ENCODE measurements around the gene PALD1. TPM values are rescaled to one million over a fixed set of nuclear protein-coding genes. Genes with fewer than 3 reads are reported as not detected.

Gene PALD1
- total RNA-seq, 1 donor from 2014 or later, result 1.2 TPM

DNA sequence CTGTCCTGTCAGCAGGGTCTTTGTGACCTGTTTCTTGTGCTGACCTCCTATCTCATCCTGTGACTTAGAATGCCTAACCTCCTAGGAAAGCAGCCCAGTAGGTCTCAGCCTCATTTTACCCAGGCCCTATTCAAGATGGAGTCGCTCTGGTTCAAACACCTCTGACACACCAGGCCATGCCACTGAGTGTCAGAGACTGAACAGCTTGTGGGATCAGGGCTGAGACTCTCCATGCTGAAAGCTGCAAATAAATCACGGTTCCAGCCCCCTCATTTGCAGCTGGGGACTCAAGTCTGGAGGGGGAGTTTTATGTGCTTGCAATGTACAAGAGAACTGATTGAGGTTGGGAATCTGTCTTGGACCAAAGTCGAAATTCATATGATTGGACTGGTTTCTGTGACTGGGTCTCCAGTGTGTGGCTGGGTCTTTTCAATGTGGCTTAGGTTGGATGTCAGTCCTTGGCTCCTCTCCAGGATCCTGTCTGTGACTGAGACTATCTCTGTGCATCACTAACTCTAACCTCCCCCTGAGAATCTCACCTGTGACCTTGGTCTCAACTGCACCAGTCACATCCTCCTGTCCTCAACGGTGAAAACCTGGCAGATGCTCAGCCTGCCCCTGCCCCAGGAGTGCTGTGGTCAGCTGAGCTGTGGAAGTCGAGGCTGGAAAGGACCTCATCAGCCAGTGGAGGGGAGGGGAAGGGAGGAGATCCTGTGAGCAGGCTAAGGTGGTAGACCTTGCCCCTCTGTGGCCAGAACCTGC, 112.3 kb downstream of the PALD1 start:
- Mint-ChIP-seq H3K27ac (no peak overlapping the region), H3K9me3 (ENCODE audit: low read depth) (no peaks in the 10 kb centered on the region), H3K4me3 (ENCODE audit: low read depth) (no peak overlapping the region), H3K27me3 (peaks cover 18% of the 10 kb centered on the region), H3K4me1 (ENCODE audit: low read depth) (peaks cover 14% of the 10 kb centered on the region), H3K36me3 (ENCODE audit: insufficient read depth) (no peaks in the 10 kb centered on the region)
- TF ChIP-seq, protein P1, sequence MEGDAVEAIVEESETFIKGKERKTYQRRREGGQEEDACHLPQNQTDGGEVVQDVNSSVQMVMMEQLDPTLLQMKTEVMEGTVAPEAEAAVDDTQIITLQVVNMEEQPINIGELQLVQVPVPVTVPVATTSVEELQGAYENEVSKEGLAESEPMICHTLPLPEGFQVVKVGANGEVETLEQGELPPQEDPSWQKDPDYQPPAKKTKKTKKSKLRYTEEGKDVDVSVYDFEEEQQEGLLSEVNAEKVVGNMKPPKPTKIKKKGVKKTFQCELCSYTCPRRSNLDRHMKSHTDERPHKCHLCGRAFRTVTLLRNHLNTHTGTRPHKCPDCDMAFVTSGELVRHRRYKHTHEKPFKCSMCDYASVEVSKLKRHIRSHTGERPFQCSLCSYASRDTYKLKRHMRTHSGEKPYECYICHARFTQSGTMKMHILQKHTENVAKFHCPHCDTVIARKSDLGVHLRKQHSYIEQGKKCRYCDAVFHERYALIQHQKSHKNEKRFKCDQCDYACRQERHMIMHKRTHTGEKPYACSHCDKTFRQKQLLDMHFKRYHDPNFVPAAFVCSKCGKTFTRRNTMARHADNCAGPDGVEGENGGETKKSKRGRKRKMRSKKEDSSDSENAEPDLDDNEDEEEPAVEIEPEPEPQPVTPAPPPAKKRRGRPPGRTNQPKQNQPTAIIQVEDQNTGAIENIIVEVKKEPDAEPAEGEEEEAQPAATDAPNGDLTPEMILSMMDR (IDR thresholded peaks at IDR 0.05; ENCODE audit: unreplicated experiment), result no peak
- DNase-seq (ENCODE audit: low spot score, unreplicated experiment), result no peak

DNA sequence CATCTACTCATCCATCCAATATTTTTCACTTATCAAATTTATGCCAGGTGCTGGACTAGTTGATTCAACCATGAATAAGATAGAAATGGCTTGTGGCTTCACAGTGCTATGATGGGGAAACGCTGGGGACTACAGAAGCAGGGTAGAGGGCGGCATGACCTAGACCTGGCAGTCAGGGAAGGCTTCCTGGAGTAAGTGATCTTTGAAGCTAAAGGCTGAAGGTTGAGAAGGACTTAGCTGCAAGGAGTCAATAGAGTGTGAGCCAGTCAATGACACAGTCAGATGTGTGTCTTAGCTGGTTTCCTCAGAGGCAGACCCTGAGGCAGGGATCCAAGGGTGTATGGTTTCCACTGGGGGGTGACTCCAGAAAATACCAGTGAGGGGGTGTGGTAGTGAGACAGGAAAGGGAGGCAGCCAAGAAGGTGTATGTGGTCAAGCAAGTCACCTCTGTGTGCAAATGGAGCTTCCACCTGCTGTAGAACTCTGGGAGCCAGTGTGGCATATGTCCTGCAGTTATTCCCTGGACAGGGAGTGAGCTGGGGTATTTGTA, 113.7 kb downstream of the PALD1 start:
- TF ChIP-seq, protein P1 (IDR thresholded peaks at IDR 0.05; ENCODE audit: unreplicated experiment), result no peak
- Mint-ChIP-seq H3K4me1 (ENCODE audit: low read depth) (peaks cover 16% of the 10 kb centered on the region), H3K36me3 (ENCODE audit: insufficient read depth) (no peaks in the 10 kb centered on the region), H3K9me3 (ENCODE audit: low read depth) (no peaks in the 10 kb centered on the region), H3K4me3 (ENCODE audit: low read depth) (no peak overlapping the region), H3K27me3 (peaks cover 18% of the 10 kb centered on the region), H3K27ac (no peak overlapping the region)
- DNase-seq (ENCODE audit: low spot score, unreplicated experiment), result no peak

DNA sequence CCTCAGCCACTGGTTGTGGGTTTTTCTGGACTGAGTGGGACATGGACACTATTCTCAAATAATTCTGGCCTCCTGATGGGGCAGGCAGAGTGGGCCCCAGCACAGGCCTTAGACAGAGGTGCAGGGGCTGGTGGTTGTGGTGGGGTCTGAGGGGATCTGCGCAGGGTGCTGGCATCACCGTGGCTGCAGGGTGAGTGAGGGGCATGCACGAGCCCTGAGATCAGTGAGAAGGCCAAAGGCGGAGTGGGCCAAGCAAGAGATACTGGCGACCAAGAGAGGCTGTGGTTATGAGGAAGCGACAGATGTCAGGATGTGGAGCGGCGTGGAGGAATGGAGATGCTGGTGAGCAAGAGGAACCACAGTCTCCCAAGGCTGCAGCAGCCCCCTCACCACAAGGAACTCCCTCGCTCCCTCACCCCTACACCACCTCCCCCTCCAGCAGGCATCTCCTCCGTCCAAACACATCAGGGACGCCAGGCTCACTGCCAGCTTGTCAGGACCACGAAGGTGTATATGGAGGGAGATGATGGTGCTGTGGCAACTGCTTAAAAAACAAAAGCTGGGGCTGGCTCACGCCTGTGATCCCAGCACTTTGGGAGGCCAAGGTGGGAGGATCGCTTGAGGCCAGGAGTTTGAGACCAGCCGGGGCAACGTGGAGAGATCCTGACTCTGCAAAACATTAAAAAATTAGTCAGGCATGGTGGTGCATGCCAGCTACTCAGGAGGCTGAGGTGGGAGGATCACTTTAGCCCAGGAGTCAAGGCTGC, 114.4 kb downstream of the PALD1 start:
- H3K9me3 Mint-ChIP-seq (ENCODE audit: low read depth), result no peaks in the 10 kb centered on the region
- peaks cover 18% of the 10 kb centered on the region for H3K27me3 Mint-ChIP-seq
- DNase-seq (ENCODE audit: low spot score, unreplicated experiment), result no peak
- peaks cover 16% of the 10 kb centered on the region for H3K4me1 Mint-ChIP-seq (ENCODE audit: low read depth)
- H3K36me3 Mint-ChIP-seq (ENCODE audit: insufficient read depth), result no peaks in the 10 kb centered on the region
- no peak overlapping the region for H3K27ac Mint-ChIP-seq
- no peak overlapping the region for H3K4me3 Mint-ChIP-seq (ENCODE audit: low read depth)
- TF ChIP-seq, protein P1 (IDR thresholded peaks at IDR 0.05; ENCODE audit: unreplicated experiment), result no peak

DNA sequence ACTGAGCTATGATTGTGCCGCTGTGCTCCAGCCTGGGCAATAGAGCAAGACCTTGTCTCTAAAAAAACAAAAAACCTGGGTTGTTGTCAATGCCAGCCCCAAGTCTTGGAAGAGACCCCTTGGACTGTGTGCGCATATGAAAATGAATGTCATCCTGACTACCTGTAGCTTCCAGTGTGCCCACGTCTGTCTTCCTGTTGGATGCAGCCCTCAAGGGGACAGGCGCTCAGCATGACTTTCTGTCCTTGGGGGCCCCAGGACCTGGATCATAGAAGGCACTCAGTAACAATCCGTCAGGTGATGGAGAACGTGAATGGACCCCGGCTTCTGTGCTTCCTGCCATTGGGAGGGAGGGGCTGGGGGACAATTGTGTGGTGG, 114.9 kb downstream of the PALD1 start:
- Mint-ChIP-seq H3K4me3 (ENCODE audit: low read depth) (no peak overlapping the region), H3K27me3 (peaks cover 16% of the 10 kb centered on the region), H3K27ac (no peak overlapping the region), H3K4me1 (ENCODE audit: low read depth) (peaks cover 16% of the 10 kb centered on the region), H3K9me3 (ENCODE audit: low read depth) (no peaks in the 10 kb centered on the region), H3K36me3 (ENCODE audit: insufficient read depth) (no peaks in the 10 kb centered on the region)
- TF ChIP-seq, protein P1 (IDR thresholded peaks at IDR 0.05; ENCODE audit: unreplicated experiment), result no peak
- no peak for DNase-seq (ENCODE audit: low spot score, unreplicated experiment)

DNA sequence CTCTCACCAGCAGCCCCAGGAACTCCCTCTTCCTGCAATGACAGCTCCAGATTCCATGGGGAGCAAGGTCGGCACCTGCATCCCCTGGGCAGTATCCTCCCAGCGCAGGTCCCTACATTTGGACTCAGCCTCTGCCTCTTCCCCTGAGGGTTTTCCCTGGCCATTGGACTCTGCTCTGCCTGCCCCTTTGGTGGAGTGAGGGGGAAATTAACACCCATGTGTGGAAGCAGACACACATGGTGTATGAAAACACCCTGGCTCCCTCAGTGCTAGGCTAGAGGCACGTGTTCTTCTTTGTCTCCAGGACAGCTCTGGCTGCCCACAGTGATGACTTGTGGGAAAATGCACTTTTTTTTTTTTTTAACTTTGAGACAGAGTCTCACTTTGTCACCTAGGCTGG, 115.6 kb downstream of the PALD1 start:
- Mint-ChIP-seq H3K4me3 (ENCODE audit: low read depth) (no peak overlapping the region), H3K27ac (no peak overlapping the region), H3K36me3 (ENCODE audit: insufficient read depth) (no peaks in the 10 kb centered on the region), H3K27me3 (peaks cover 11% of the 10 kb centered on the region), H3K4me1 (ENCODE audit: low read depth) (peaks cover 16% of the 10 kb centered on the region), H3K9me3 (ENCODE audit: low read depth) (no peaks in the 10 kb centered on the region)
- DNase-seq (ENCODE audit: low spot score, unreplicated experiment), result no peak
- TF ChIP-seq, protein P1 (IDR thresholded peaks at IDR 0.05; ENCODE audit: unreplicated experiment), result no peak
